Endothelial cell of hepatic sinusoid (primary cell): ENCODE data around the gene CTCFL.

Experiments used
- in situ Hi-C: cut with HindIII; loops from 2 replicates; pipeline ENCODE4 v1.10.0; 2017; ENCODE audit warnings: low sequenced_read_pairs

CTCFL gene

GRCh38 chr20:57537822-57538221 is 12.9 kb upstream of the CTCFL start:
- in situ Hi-C loops: no loop called here

- in situ Hi-C loops: no loop called here
These were observed 12.1 kb upstream of the CTCFL start for GRCh38 chr20:57536771-57537724.

GRCh38 chr20:57536120-57536708 is 11.3 kb upstream of the CTCFL start:
- in situ Hi-C loops: no loop called here

GRCh38 chr20:57535297-57535696 is 10.4 kb upstream of the CTCFL start:
- in situ Hi-C loops: no loop called here

GRCh38 chr20:57532104-57532503 is 7.2 kb upstream of the CTCFL start:
- in situ Hi-C loops: loop anchor here (5.0 kb wide), 1 partner anchor 655 kb away; no protein-coding TSS in a partner anchor

GRCh38 chr20:57530327-57530981 is 5.5 kb upstream of the CTCFL start:
- in situ Hi-C loops: loop anchor here (5.0 kb wide), 1 partner anchor 657 kb away; no protein-coding TSS in a partner anchor

- in situ Hi-C loops: loop anchor here (5.0 kb wide), 1 partner anchor 657 kb away; no protein-coding TSS in a partner anchor
These were observed 4.9 kb upstream of the CTCFL start for GRCh38 chr20:57529810-57530209.

GRCh38 chr20:57529160-57529585 is 4.2 kb upstream of the CTCFL start:
- in situ Hi-C loops: no loop called here

- in situ Hi-C loops: no loop called here
These were observed 3.2 kb upstream of the CTCFL start for GRCh38 chr20:57528148-57528547.

- in situ Hi-C loops: no loop called here
These were observed 2.8 kb upstream of the CTCFL start for GRCh38 chr20:57527728-57528127.

GRCh38 chr20:57526885-57527460 is 2.0 kb upstream of the CTCFL start:
- in situ Hi-C loops: no loop called here

- in situ Hi-C loops: no loop called here
These were observed 1.3 kb upstream of the CTCFL start for GRCh38 chr20:57526087-57526884.

GRCh38 chr20:57525328-57526086 is 567 bp upstream of the CTCFL start:
- in situ Hi-C loops: no loop called here

GRCh38 chr20:57523782-57524181 is 1.2 kb downstream of the CTCFL start:
- in situ Hi-C loops: no loop called here

GRCh38 chr20:57522380-57523140 is 2.4 kb downstream of the CTCFL start:
- in situ Hi-C loops: no loop called here

- in situ Hi-C loops: loop anchor here (5.0 kb wide), 1 partner anchor 59 kb away; no protein-coding TSS in a partner anchor
These were observed 7.0 kb downstream of the CTCFL start for GRCh38 chr20:57517904-57518303.

GRCh38 chr20:57514273-57514751 is 10.6 kb downstream of the CTCFL start:
- in situ Hi-C loops: no loop called here

GRCh38 chr20:57513199-57513598 is 11.7 kb downstream of the CTCFL start:
- in situ Hi-C loops: no loop called here

- in situ Hi-C loops: no loop called here
These were observed 12.5 kb downstream of the CTCFL start for GRCh38 chr20:57512432-57512831.
